ENCODE data around the gene BCL2.

Gene BCL2

GRCh38 chr18:63319383-63320122 is at the start of gene BCL2:
Gene BCL2 (minus strand): TSS chr18:63319769.
- H3K9me3 Mint-ChIP-seq, result no peaks in the 10 kb centered on the region

GRCh38 chr18:63368611-63369010 is 49.0 kb upstream of the BCL2 start:
- Mint-ChIP-seq H3K27me3 (ENCODE audit: low read depth, poor library complexity) (peaks cover 10% of the 10 kb centered on the region), H3K27ac (no peak overlapping the region), H3K4me1 (peaks cover 24% of the 10 kb centered on the region), H3K4me3 (peak overlapping the region; percentile 84), H3K9me3 (peaks cover 25% of the 10 kb centered on the region), H3K36me3 (ENCODE audit: low read depth) (peaks cover 24% of the 10 kb centered on the region)
- no peak for TF ChIP-seq CTCF (IDR thresholded peaks at IDR 0.05)
- no peak for DNase-seq

More at GRCh38 chr18:63319383-63320122, at the start of gene BCL2:
- Mint-ChIP-seq H3K36me3 (ENCODE audit: low read depth) (peaks cover 1% of the 10 kb centered on the region), H3K27me3 (ENCODE audit: low read depth, poor library complexity) (peaks cover 42% of the 10 kb centered on the region), H3K27ac (peak within 1 kb of the TSS; percentile 89), H3K4me1 (peaks cover 67% of the 10 kb centered on the region), H3K4me3 (peak within 1 kb of the TSS; percentile 98)
- no peak for TF ChIP-seq CTCF (IDR thresholded peaks at IDR 0.05)
- DNase-seq, result no peak

GRCh38 chr18:63367053-63367953 is 47.7 kb upstream of the BCL2 start, which contains the start of gene KDSR:
Gene KDSR (minus strand): TSS chr18:63367206. CDS start chr18:63367118, 88 bp downstream.
- H3K4me3 Mint-ChIP-seq, result peak within 1 kb of the TSS; percentile 93
- peak within 1 kb of the TSS; percentile 88 for H3K27ac Mint-ChIP-seq
- H3K36me3 Mint-ChIP-seq (ENCODE audit: low read depth), result peaks cover 33% of the 10 kb centered on the region
- peak; percentile 92 for DNase-seq
- peaks cover 21% of the 10 kb centered on the region for H3K9me3 Mint-ChIP-seq
- TF ChIP-seq CTCF (IDR thresholded peaks at IDR 0.05), result no peak
- peaks cover 24% of the 10 kb centered on the region for H3K4me1 Mint-ChIP-seq
- H3K27me3 Mint-ChIP-seq (ENCODE audit: low read depth, poor library complexity), result peaks cover 10% of the 10 kb centered on the region

DNA sequence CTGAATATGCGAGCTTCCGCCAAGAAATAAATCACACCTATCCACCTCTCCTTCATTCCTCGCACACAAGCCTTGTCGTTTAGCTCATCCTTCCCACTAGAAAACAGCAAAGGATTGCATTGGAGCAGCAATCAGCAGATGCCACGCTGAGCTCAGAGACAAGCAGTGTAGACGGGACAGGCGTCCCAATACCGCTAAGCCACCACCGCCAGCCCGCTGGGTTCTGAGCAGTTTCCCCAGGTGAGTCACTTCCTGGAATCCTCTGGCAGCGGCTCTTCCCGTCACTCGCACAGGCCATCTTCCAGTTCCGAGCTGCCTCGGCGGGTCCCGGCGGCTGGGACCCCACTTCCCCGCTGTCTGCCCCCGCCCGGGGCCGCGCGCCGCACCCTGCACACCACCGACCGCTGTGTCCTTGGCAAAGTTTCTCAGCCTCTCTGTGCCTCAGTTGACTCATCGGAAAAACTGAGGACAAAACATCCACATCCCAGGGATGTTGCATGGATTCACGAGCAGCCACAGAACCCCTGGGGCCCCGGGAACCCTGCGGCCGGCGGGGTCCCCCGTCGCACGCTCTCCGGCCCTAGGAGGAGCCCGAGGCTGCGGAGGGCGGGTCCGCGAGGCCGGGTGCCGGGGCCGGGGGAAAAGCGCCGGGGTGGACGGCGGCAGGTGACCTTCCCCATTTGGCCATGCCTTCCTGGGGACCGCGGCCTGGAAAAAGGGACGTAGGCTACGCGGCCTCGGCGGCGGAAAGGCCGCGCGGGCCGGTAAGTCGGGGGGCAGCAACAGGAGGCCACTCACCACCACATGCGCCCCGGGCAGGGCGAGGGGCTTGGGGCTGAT is 46.9 kb upstream of the BCL2 start:
- no peak for TF ChIP-seq CTCF (IDR thresholded peaks at IDR 0.05)
- Mint-ChIP-seq H3K4me1 (peaks cover 24% of the 10 kb centered on the region), H3K36me3 (ENCODE audit: low read depth) (peaks cover 41% of the 10 kb centered on the region), H3K4me3 (peak overlapping the region; percentile 93), H3K9me3 (peaks cover 21% of the 10 kb centered on the region), H3K27me3 (ENCODE audit: low read depth, poor library complexity) (peaks cover 12% of the 10 kb centered on the region), H3K27ac (no peak overlapping the region)
- peak; percentile 37 for DNase-seq

GRCh38 chr18:63365876-63366212 is 46.3 kb upstream of the BCL2 start:
- Mint-ChIP-seq H3K36me3 (ENCODE audit: low read depth) (peaks cover 45% of the 10 kb centered on the region), H3K27me3 (ENCODE audit: low read depth, poor library complexity) (peaks cover 8% of the 10 kb centered on the region), H3K4me3 (peak overlapping the region; percentile 93), H3K4me1 (peaks cover 24% of the 10 kb centered on the region), H3K27ac (no peak overlapping the region), H3K9me3 (peaks cover 21% of the 10 kb centered on the region)
- peak; percentile 12 for DNase-seq
- no peak for TF ChIP-seq CTCF (IDR thresholded peaks at IDR 0.05)

All from nephron progenitor cell (in vitro differentiated cells).